SK-N-SH (cell line): ENCODE results near the gene PHTF1. TPM values are rescaled to one million over a fixed set of nuclear protein-coding genes. Genes with fewer than 3 reads are reported as not detected.
"Not testable (repeated sequence)": the region's sequence is repeated elsewhere in the genome, so short reads cannot be mapped to it uniquely, and the experiment has no call there.

Source experiments
- CTCF ChIA-PET: fragments of 300-600, 350-600 bp; formaldehyde crosslinking; extraction: SDS; loops from one replicate; lab custom pipeline; 2021; lab: Yijun Ruan, JAX
- POLR2A ChIA-PET: fragments of 350-600 bp; sonication (Branson Sonifier 250); formaldehyde crosslinking; extraction: SDS; loops from one replicate; lab custom pipeline; 2020; ENCODE audit warnings: antibody characterized with exemption, inconsistent platforms; lab: Yijun Ruan, JAX
- DNase-seq: peaks from one replicate; pipeline ENCODE4 v3.0.0; 2012
- H2AFZ ChIP-seq: fragments of 200-600 bp; sonication (generic); 2 replicates; pipeline ENCODE4 v1.8.1; 2016; ENCODE audit warnings: antibody characterized with exemption, mild to moderate bottlenecking, low read depth
- H3F3A ChIP-seq: fragments of 200-600 bp; sonication (generic); replicated peaks from 2 replicates; pipeline ENCODE3; 2016; ENCODE audit warnings: antibody characterized with exemption, mild to moderate bottlenecking; ENCODE audit not compliant: insufficient read depth
- H3K27ac ChIP-seq, 2 experiments: fragments of 200-500 bp in 1 of 2; fragments of 200-600 bp in 1 of 2; sonication (Bioruptor generic) in 1 of 2; sonication (generic), shearing (Covaris generic) in 1 of 2; 2 replicates each; pipeline versions ENCODE4 v1.5.1 to v1.6.1; 2014 to 2016; ENCODE audit warnings: low read depth in 2 of 2, inconsistent platforms in 1 of 2, low read length in 1 of 2, mild to moderate bottlenecking in 1 of 2, mixed read lengths in 1 of 2
- H3K27me3 ChIP-seq: fragments of 200-600 bp; sonication (generic), shearing (Covaris generic); 2 replicates; pipeline ENCODE4 v1.6.1; 2016; ENCODE audit warnings: mixed run types; ENCODE audit not compliant: insufficient read depth
- H3K36me3 ChIP-seq, 2 experiments: fragments of 200-500 bp in 1 of 2; fragments of 200-600 bp in 1 of 2; sonication (Bioruptor generic) in 1 of 2; sonication (generic) in 1 of 2; replicated peaks in 1 of 2; 2 replicates each; pipeline versions ENCODE3 to v1.5.1; 2014 to 2016; ENCODE audit warnings: low read length in 1 of 2, mild to moderate bottlenecking in 1 of 2; ENCODE audit not compliant: insufficient read depth in 2 of 2, control insufficient read depth in 1 of 2
- H3K4me1 ChIP-seq, 2 experiments: fragments of 200-500 bp in 1 of 2; fragments of 200-600 bp in 1 of 2; sonication (Bioruptor generic) in 1 of 2; sonication (generic), shearing (Covaris generic) in 1 of 2; 2 replicates each; pipeline versions ENCODE4 v1.5.1 to v1.6.1; 2014 to 2016; ENCODE audit warnings: low read depth in 1 of 2, low read length in 1 of 2, mixed run types in 1 of 2; ENCODE audit not compliant: insufficient read depth in 2 of 2, control insufficient read depth in 1 of 2
- H3K4me2 ChIP-seq: fragments of 200-600 bp; sonication (generic), shearing (Covaris generic); 2 replicates; pipeline ENCODE4 v1.6.1; 2017; ENCODE audit warnings: mixed run types
- H3K4me3 ChIP-seq, 2 experiments: fragments of 200-500 bp in 1 of 2; fragments of 200-600 bp in 1 of 2; sonication (Bioruptor generic) in 1 of 2; sonication (generic), shearing (Covaris generic) in 1 of 2; 2 replicates each; pipeline versions ENCODE4 v1.5.1 to v1.8.1; 2014 to 2016; ENCODE audit warnings: low read depth in 2 of 2, inconsistent platforms in 1 of 2, low read length in 1 of 2, mild to moderate bottlenecking in 1 of 2, mixed read lengths in 1 of 2, moderate library complexity in 1 of 2
- H3K79me2 ChIP-seq: fragments of 200-600 bp; sonication (generic); 2 replicates; pipeline ENCODE4 v1.8.1; 2017; ENCODE audit warnings: mild to moderate bottlenecking; ENCODE audit not compliant: insufficient read depth
- H3K9ac ChIP-seq: fragments of 200-600 bp; sonication (generic); 2 replicates; pipeline ENCODE4 v1.6.1; 2017; ENCODE audit warnings: mixed run types
- H3K9me2 ChIP-seq: fragments of 200-600 bp; sonication (generic); 2 replicates; pipeline ENCODE4 v1.6.1; 2017; ENCODE audit warnings: mixed run types
- H3K9me3 ChIP-seq: fragments of 200-600 bp; sonication (generic); 2 replicates; pipeline ENCODE4 v1.6.1; 2017; ENCODE audit warnings: mixed run types, mild to moderate bottlenecking, moderate library complexity
- H4K20me1 ChIP-seq: fragments of 200-600 bp; sonication (generic); 2 replicates; pipeline ENCODE4 v1.6.1; 2017; ENCODE audit warnings: mild to moderate bottlenecking, mixed run types; ENCODE audit not compliant: insufficient read depth
- CHD2 ChIP-seq: fragments of 150-350 bp; IDR thresholded peaks from 2 replicates; pipeline ENCODE4 v1.6.1; 2018; ENCODE audit warnings: low read length; ENCODE audit not compliant: partially characterized antibody
- EP300 ChIP-seq, 2 experiments: IDR thresholded peaks; 2 replicates each; pipeline versions ENCODE4 v1.4.0 to v1.6.1; 2012; ENCODE audit warnings: borderline replicate concordance in 1 of 2, low read depth in 1 of 2, low read length in 1 of 2
- FOXM1 ChIP-seq: IDR thresholded peaks from 2 replicates; pipeline ENCODE4 v1.4.0; 2012; ENCODE audit warnings: low read depth, mild to moderate bottlenecking
- GATA2 ChIP-seq: sonication (generic); formaldehyde crosslinking; IDR thresholded peaks from 2 replicates; pipeline ENCODE4 v1.5.0; 2020; ENCODE audit warnings: mild to moderate bottlenecking, missing genetic modification reagents
- IRF3 ChIP-seq: fragments of 150-350 bp; IDR thresholded peaks from 2 replicates; pipeline ENCODE4 v1.6.1; 2016; ENCODE audit warnings: mild to moderate bottlenecking, low read depth, low read length
- JUND ChIP-seq: IDR thresholded peaks from 2 replicates; pipeline ENCODE4 v1.4.0; 2012
- MXI1 ChIP-seq: IDR thresholded peaks from 2 replicates; pipeline ENCODE4 v1.6.1; 2012; ENCODE audit warnings: mild to moderate bottlenecking, low read depth, low read length, improper control_type of control experiment
- POLR2AphosphoS5 ChIP-seq: IDR thresholded peaks from 2 replicates; pipeline ENCODE4 v1.6.1; 2012; ENCODE audit warnings: low read depth, low read length
- RCOR1 ChIP-seq: fragments of 150-350 bp; IDR thresholded peaks from 2 replicates; pipeline ENCODE4 v1.6.1; 2017; ENCODE audit warnings: antibody characterized with exemption, low read length
- RFX5 ChIP-seq: IDR thresholded peaks from 2 replicates; pipeline ENCODE4 v1.6.1; 2012; ENCODE audit warnings: mild to moderate bottlenecking, improper control_type of control experiment, low read length
- RXRA ChIP-seq: IDR thresholded peaks from 2 replicates; pipeline ENCODE4 v1.4.0; 2012; ENCODE audit warnings: low read depth, mild to moderate bottlenecking, borderline replicate concordance
- SIN3A ChIP-seq: IDR thresholded peaks from 2 replicates; pipeline ENCODE4 v1.6.1; 2012; ENCODE audit warnings: low read depth, mild to moderate bottlenecking, low read length, moderate library complexity, borderline replicate concordance
- SMC3 ChIP-seq: IDR thresholded peaks from 2 replicates; pipeline ENCODE4 v1.6.1; 2012; ENCODE audit warnings: low read depth, low read length, improper control_type of control experiment
- TAF1 ChIP-seq: IDR thresholded peaks from 2 replicates; pipeline ENCODE4 v1.6.1; 2012; ENCODE audit warnings: low read depth, mild to moderate bottlenecking, low read length, moderate library complexity, borderline replicate concordance
- TCF12 ChIP-seq: IDR thresholded peaks from 2 replicates; pipeline ENCODE4 v1.4.0; 2012
- USF1 ChIP-seq: IDR thresholded peaks from 2 replicates; pipeline ENCODE4 v1.4.0; 2012; ENCODE audit warnings: low read depth, borderline replicate concordance
- USF2 ChIP-seq: fragments of 150-350 bp; IDR thresholded peaks from 2 replicates; pipeline ENCODE4 v1.6.1; 2017; ENCODE audit warnings: antibody characterized with exemption, low read length, low read depth, borderline replicate concordance
- YY1 ChIP-seq: IDR thresholded peaks from 2 replicates; pipeline ENCODE4 v1.4.0; 2012; ENCODE audit warnings: low read depth, mild to moderate bottlenecking
- WGBS: methylation state at CpG from one replicate; pipeline ENCODE4 v1.1.6; 2017; ENCODE audit warnings: low lambda C conversion rate; 5-methylcytosine and 5-hydroxymethylcytosine counted together
- polyA plus RNA-seq, 3 experiments: library from polyadenylated mRNA; depleted of rRNA; stranded (reverse); fragments of >200 nt; gene quantifications; 2 replicates each; pipeline ENCODE4 v1.2.3, GENCODE V29; 2012

PHTF1 gene
- polyA plus RNA-seq, 1 of the 3 experiments (the other 2 are of a cell fraction) = 10.8 TPM

- ChIA-PET POLR2A (interaction anchor here (0.6 to 2.9 kb wide), 7 partner anchors 9 to 891 kb away, joined by 3 to 22 read pairs (median 3); partner anchors contain the start of gene RSBN1), CTCF (interaction anchor here (0.8 to 1.5 kb wide), 4 partner anchors 42 to 686 kb away, joined by 3 to 4 read pairs (median 3); partner anchors contain the start of genes AP4B1, DCLRE1B and LRIG2)
- Histone ChIP-seq H3K9me2 (no peaks in the 10 kb centered on the region), H2AFZ (peak overlapping the region; percentile 81), H3F3A (peaks cover 27% of the 10 kb centered on the region), H4K20me1 (no peaks in the 10 kb centered on the region), H3K9ac (peak overlapping the region; percentile 88), H3K4me3 (peak overlapping the region; percentile 86 to 89), H3K4me2 (peak overlapping the region; percentile 89), H3K27me3 (no peaks in the 10 kb centered on the region), H3K36me3 (peaks cover 6 to 22% of the 10 kb centered on the region in 2 experiments), H3K9me3 (no peaks in the 10 kb centered on the region), H3K4me1 (peaks cover 9 to 10% of the 10 kb centered on the region in 2 experiments; a peak in 3 of 4 replicates), H3K27ac (peak overlapping the region; percentile 95 to 98), H3K79me2 (peaks cover 50% of the 10 kb centered on the region)
- 1% methylated on average over 22 of the region's 55 CpGs for WGBS
- TF ChIP-seq CHD2 (no peak), SIN3A (peak; percentile 38; the same call in 1 of the 2 replicates)
- DNase-seq = peak; percentile 82
These were observed 504 bp downstream of the PHTF1 start for GRCh38 chr1:113758631-113759332.

GRCh38 chr1:113756461-113756860, 2.8 kb downstream of the PHTF1 start:
- 88% methylated on average over 1 of the region's 1 CpG for WGBS
- POLR2A ChIA-PET = no interaction called here
- TF ChIP-seq EP300 (IDR thresholded peaks at IDR 0.05; ENCODE audit: borderline replicate concordance in 1 of 2, low read depth in 1 of 2, low read length in 1 of 2) (no peak), IRF3 (no peak), TCF12 (no peak), SIN3A (no peak), SMC3 (no peak), TAF1 (no peak), GATA2 (CRISPR knock-in tag) (no peak), YY1 (no peak), POLR2AphosphoS5 (no peak), RFX5 (no peak), USF1 (no peak), USF2 (no peak), MXI1 (no peak), RCOR1 (no peak), RXRA (no peak), FOXM1 (no peak), JUND (no peak)
- TF ChIP-seq, all 33 proteins: peak for 0
- H3K4me3 ChIP-seq = no peak overlapping the region; a peak in 1 of 4 replicates
- H3K4me2 ChIP-seq = peak overlapping the region; percentile 89
- H4K20me1 ChIP-seq = no peaks in the 10 kb centered on the region
- peaks cover 65% of the 10 kb centered on the region for H3K79me2 ChIP-seq
- no peaks in the 10 kb centered on the region for H3K9me3 ChIP-seq
- no peak overlapping the region for H3K27ac ChIP-seq
- no peaks in the 10 kb centered on the region for H3K9me2 ChIP-seq
- peaks cover 18% of the 10 kb centered on the region for H3F3A ChIP-seq
- no peak overlapping the region for H3K9ac ChIP-seq
- no peak overlapping the region for H2AFZ ChIP-seq
- H3K27me3 ChIP-seq = no peaks in the 10 kb centered on the region
- CTCF ChIA-PET = no interaction called here
- H3K4me1 ChIP-seq = peaks cover 7 to 9% of the 10 kb centered on the region in 2 experiments; a peak in 3 of 4 replicates
- peaks cover 5 to 37% of the 10 kb centered on the region in 2 experiments for H3K36me3 ChIP-seq
- no peak for DNase-seq

- not testable (repeated sequence) for H3K4me2 ChIP-seq, H2AFZ ChIP-seq, H3F3A ChIP-seq, H3K9me3 ChIP-seq, H3K27me3 ChIP-seq, H3K27ac ChIP-seq, H3K4me3 ChIP-seq, H3K4me1 ChIP-seq, H3K9me2 ChIP-seq, H4K20me1 ChIP-seq, DNase-seq, H3K9ac ChIP-seq
- ChIA-PET POLR2A (interaction anchor here (0.6 kb wide), 1 partner anchor 681 kb away, joined by 3 read pairs; no protein-coding TSS in a partner anchor), CTCF (interaction anchor here (0.9 kb wide), 1 partner anchor 73 kb away, joined by 3 read pairs; no protein-coding TSS in a partner anchor)
- Histone ChIP-seq H3K36me3 (peaks cover 11 to 56% of the 10 kb centered on the region in 2 experiments), H3K79me2 (peaks cover 62% of the 10 kb centered on the region)
- WGBS = 97% methylated on average over 6 of the region's 6 CpGs
These were observed 6.0 kb downstream of the PHTF1 start for GRCh38 chr1:113753333-113753732.
